ENCODE data around the gene APOA1.

DNA sequence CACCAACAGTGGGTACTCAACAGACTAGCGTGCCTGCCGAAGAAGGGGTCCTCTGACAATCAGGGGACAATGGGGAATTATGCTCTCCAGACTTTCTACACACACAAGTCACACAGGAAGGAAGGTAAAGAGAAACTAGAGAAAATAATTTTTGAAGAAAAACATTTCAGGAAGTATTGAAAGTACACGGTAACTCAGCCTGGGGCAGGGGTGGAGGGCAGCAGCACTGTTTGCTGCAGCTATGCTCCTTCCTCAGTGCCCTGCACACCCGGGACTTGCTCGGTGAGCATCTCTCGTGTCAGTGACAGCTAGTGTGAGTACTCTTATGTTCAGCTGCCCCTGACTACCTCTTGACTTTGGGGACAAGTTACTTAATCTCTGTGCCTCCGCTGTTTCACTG, 18.0 kb upstream of the APOA1 start:
- TF ChIP-seq SALL2 (tag by site-specific recombination; IDR thresholded peaks at IDR 0.05; ENCODE audit: borderline replicate concordance) (no peak), BCL11A (tag by site-specific recombination; IDR thresholded peaks at IDR 0.05; ENCODE audit: low read depth) (no peak), ZNF677 (tag by site-specific recombination; IDR thresholded peaks at IDR 0.05) (no peak), TCF7L2 (IDR thresholded peaks at IDR 0.05; ENCODE audit: borderline replicate concordance, low read depth, low read length) (no peak), GLIS1 (tag by site-specific recombination; IDR thresholded peaks at IDR 0.05) (no peak), ZBTB49 (tag by site-specific recombination; IDR thresholded peaks at IDR 0.05; ENCODE audit: low read depth) (no peak), MZF1 (tag by site-specific recombination; IDR thresholded peaks at IDR 0.05; ENCODE audit: borderline replicate concordance) (no peak), ZNF274 (IDR thresholded peaks at IDR 0.05; ENCODE audit: low read length) (no peak), ZNF274 (tag by site-specific recombination; IDR thresholded peaks at IDR 0.05; ENCODE audit: borderline replicate concordance) (no peak)
- TF ChIP-seq, protein P1, sequence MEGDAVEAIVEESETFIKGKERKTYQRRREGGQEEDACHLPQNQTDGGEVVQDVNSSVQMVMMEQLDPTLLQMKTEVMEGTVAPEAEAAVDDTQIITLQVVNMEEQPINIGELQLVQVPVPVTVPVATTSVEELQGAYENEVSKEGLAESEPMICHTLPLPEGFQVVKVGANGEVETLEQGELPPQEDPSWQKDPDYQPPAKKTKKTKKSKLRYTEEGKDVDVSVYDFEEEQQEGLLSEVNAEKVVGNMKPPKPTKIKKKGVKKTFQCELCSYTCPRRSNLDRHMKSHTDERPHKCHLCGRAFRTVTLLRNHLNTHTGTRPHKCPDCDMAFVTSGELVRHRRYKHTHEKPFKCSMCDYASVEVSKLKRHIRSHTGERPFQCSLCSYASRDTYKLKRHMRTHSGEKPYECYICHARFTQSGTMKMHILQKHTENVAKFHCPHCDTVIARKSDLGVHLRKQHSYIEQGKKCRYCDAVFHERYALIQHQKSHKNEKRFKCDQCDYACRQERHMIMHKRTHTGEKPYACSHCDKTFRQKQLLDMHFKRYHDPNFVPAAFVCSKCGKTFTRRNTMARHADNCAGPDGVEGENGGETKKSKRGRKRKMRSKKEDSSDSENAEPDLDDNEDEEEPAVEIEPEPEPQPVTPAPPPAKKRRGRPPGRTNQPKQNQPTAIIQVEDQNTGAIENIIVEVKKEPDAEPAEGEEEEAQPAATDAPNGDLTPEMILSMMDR (tag by site-specific recombination; IDR thresholded peaks at IDR 0.05): no peak
